ENCODE data around the gene HLCS. TPM values are rescaled to one million over a fixed set of nuclear protein-coding genes. Genes with fewer than 3 reads are reported as not detected.

The HLCS gene
- total RNA-seq, 1 experiment from 2014 or later, result 12.7 TPM

- no peaks in the 10 kb centered on the region for H3K9me3 ChIP-seq (ENCODE audit: control insufficient read depth, low read depth, low read length)
- peaks cover 4% of the 10 kb centered on the region; the same call in 1 of the 2 replicates for H3K4me1 ChIP-seq (ENCODE audit: insufficient read depth, low read length)
- no peak overlapping the region for H3K56ac ChIP-seq (ENCODE audit: insufficient read length, low read depth, low read length)
- TF ChIP-seq CTCF (conservative IDR thresholded peaks at IDR 0.05), result no peak
- no peak overlapping the region for H3K18ac ChIP-seq (ENCODE audit: insufficient read length, low read depth, low read length)
- no peaks in the 10 kb centered on the region for H3K79me1 ChIP-seq (ENCODE audit: insufficient read depth, low read depth, low read length, poor library complexity, severe bottlenecking)
- Mint-ChIP-seq H3K27me3 (ENCODE audit: low read depth) (no peaks in the 10 kb centered on the region; the same call in 1 of the 2 replicates), H3K4me1 (peaks cover 12 to 13% of the 10 kb centered on the region in 2 experiments), H3K36me3 (ENCODE audit: insufficient read depth in 1 of 3, low read depth in 3 of 3) (peaks cover 0 to 2% (median under 1%) of the 10 kb centered on the region in 3 experiments; a peak in 2 of 7 replicates), H3K27ac (no peak overlapping the region), H3K9me3 (no peaks in the 10 kb centered on the region), H3K4me3 (no peak overlapping the region)
- H4K8ac ChIP-seq (replicated peaks; ENCODE audit: insufficient read length, low read depth, low read length), result no peak overlapping the region
- DNase-seq, result no peak
- H3T11ph ChIP-seq (ENCODE audit: low read length), result no peak overlapping the region
- no peaks in the 10 kb centered on the region for H3K27me3 ChIP-seq (ENCODE audit: insufficient read depth, low read length)
- no peak overlapping the region for H3K4me2 ChIP-seq (ENCODE audit: insufficient read depth, insufficient read length, low read length)
- H2AFZ ChIP-seq (ENCODE audit: low read length), result no peak overlapping the region
- H3K14ac ChIP-seq (ENCODE audit: insufficient read depth, low read length), result no peak overlapping the region
- no peak overlapping the region for H2BK5ac ChIP-seq (ENCODE audit: insufficient read length, low read length)
- no peak overlapping the region for H4K91ac ChIP-seq (ENCODE audit: insufficient read length, low read depth, low read length)
- H3K9ac ChIP-seq (ENCODE audit: extremely low read depth, insufficient read length, low read length), result no peak overlapping the region
- no peak overlapping the region for H2BK15ac ChIP-seq (ENCODE audit: low read depth, low read length)
- no peak overlapping the region for H3K23ac ChIP-seq (ENCODE audit: insufficient read length, low read depth, low read length)
- H4K20me1 ChIP-seq (ENCODE audit: control insufficient read depth, insufficient read depth, insufficient read length), result no peaks in the 10 kb centered on the region
- H3K4ac ChIP-seq (ENCODE audit: low read depth, low read length), result no peak overlapping the region
- no peak overlapping the region for H4K5ac ChIP-seq (ENCODE audit: insufficient read length, low read depth, low read length)
- H3K23me2 ChIP-seq (ENCODE audit: insufficient read length, low read depth, low read length, poor library complexity, severe bottlenecking), result no peaks in the 10 kb centered on the region
- no peak overlapping the region for H2BK12ac ChIP-seq (ENCODE audit: insufficient read length, low read depth, low read length)
- no peaks in the 10 kb centered on the region for H3K79me2 ChIP-seq (ENCODE audit: insufficient read depth, low read length)
- no peak overlapping the region for H2AK5ac ChIP-seq (ENCODE audit: insufficient read length, low read length)
- H2BK20ac ChIP-seq (ENCODE audit: low read depth, low read length, poor library complexity, severe bottlenecking), result no peak overlapping the region
- no CpG with 5 or more reads among the region's 14 CpGs for WGBS (ENCODE audit: extremely low coverage, insufficient read length, low lambda C conversion rate)
- no peak overlapping the region for H2BK120ac ChIP-seq (ENCODE audit: low read depth, low read length, poor library complexity, severe bottlenecking)
- H3K27ac ChIP-seq (ENCODE audit: insufficient read length, low read depth, low read length), result no peak overlapping the region
Observed at GRCh38 chr21:36973986-36974850, 7.7 kb upstream of the HLCS start.

Data from H9 (cell line).